Liver (tissue), 9 donors: ENCODE measurements around the gene CD6. TPM values are rescaled to one million over a fixed set of nuclear protein-coding genes. Genes with fewer than 3 reads are reported as not detected.

Experiments used
- DNase-seq: peaks from one replicate; pipeline ENCODE4 v3.0.0-alpha.2; 2017; ENCODE audit warnings: low spot score
- H3K27ac ChIP-seq, 2 donors: one replicate each; pipeline ENCODE4 v1.7.0; 2013; ENCODE audit warnings: inconsistent platforms in 2 of 2, low read length in 2 of 2, control low read depth in 1 of 2, low read depth in 1 of 2, mild to moderate bottlenecking in 1 of 2
- H3K27me3 ChIP-seq, 4 donors: one replicate each; pipeline versions ENCODE4 v1.6.1 to v1.7.0; 2013; ENCODE audit warnings: low read length in 3 of 4, inconsistent platforms in 1 of 4, mild to moderate bottlenecking in 1 of 4, moderate library complexity in 1 of 4; ENCODE audit not compliant: control insufficient read depth in 4 of 4, insufficient read depth in 4 of 4
- H3K36me3 ChIP-seq, 4 donors: one replicate each; pipeline versions ENCODE4 v1.6.1 to v1.7.0; 2013; ENCODE audit warnings: low read length in 3 of 4, mild to moderate bottlenecking in 3 of 4, low read depth in 1 of 4, moderate library complexity in 1 of 4; ENCODE audit not compliant: control insufficient read depth in 4 of 4, insufficient read depth in 3 of 4
- H3K4me1 ChIP-seq, 4 donors: one replicate each; pipeline versions ENCODE4 v1.6.1 to v1.7.0; 2013; ENCODE audit warnings: low read length in 3 of 4, mild to moderate bottlenecking in 3 of 4, moderate library complexity in 1 of 4; ENCODE audit not compliant: control insufficient read depth in 4 of 4, insufficient read depth in 4 of 4
- H3K4me3 ChIP-seq, 3 donors: one replicate each; pipeline versions ENCODE4 v1.6.1 to v1.7.0; 2013; ENCODE audit warnings: low read length in 3 of 3, control low read depth in 1 of 3, low read depth in 1 of 3, mild to moderate bottlenecking in 1 of 3
- H3K9ac ChIP-seq, 2 donors: one replicate each; pipeline ENCODE4 v1.7.0; 2013; ENCODE audit warnings: low read length in 2 of 2, mild to moderate bottlenecking in 2 of 2, moderate library complexity in 2 of 2, control low read depth in 1 of 2, low read depth in 1 of 2
- H3K9me3 ChIP-seq, 4 donors: one replicate each; pipeline versions ENCODE4 v1.6.1 to v1.7.0; 2013; ENCODE audit warnings: low read length in 3 of 4; ENCODE audit not compliant: control insufficient read depth in 4 of 4
- FOXA2 ChIP-seq: IDR thresholded peaks from 2 replicates; pipeline ENCODE4 v1.6.1; 2016; ENCODE audit warnings: antibody characterized with exemption
- HNF4A ChIP-seq, 2 donors: conservative IDR thresholded peaks; 2 replicates each; pipeline ENCODE4 v1.6.1; 2016; ENCODE audit warnings: antibody characterized with exemption in 2 of 2, mild to moderate bottlenecking in 2 of 2
- HNF4G ChIP-seq: IDR thresholded peaks from 2 replicates; pipeline ENCODE4 v1.6.1; 2016; ENCODE audit warnings: antibody characterized with exemption
- JUND ChIP-seq, 2 donors: IDR thresholded peaks; 2 replicates each; pipeline ENCODE4 v1.6.1; 2016; ENCODE audit warnings: antibody characterized with exemption in 2 of 2
- NR2F2 ChIP-seq: IDR thresholded peaks from 2 replicates; pipeline ENCODE4 v1.6.1; 2016; ENCODE audit warnings: antibody characterized with exemption
- RAD21 ChIP-seq, 2 donors: IDR thresholded peaks; 2 replicates each; pipeline ENCODE4 v1.6.1; 2016; ENCODE audit warnings: antibody characterized with exemption in 2 of 2, mild to moderate bottlenecking in 2 of 2
- RXRA ChIP-seq, 2 donors: IDR thresholded peaks; 2 replicates each; pipeline ENCODE4 v1.6.1; 2017 to 2018; ENCODE audit warnings: antibody characterized with exemption in 2 of 2, mild to moderate bottlenecking in 1 of 2
- TAF1 ChIP-seq: conservative IDR thresholded peaks from 2 replicates; pipeline ENCODE4 v1.6.1; 2016; ENCODE audit warnings: antibody characterized with exemption, mild to moderate bottlenecking
- YY1 ChIP-seq: IDR thresholded peaks from 2 replicates; pipeline ENCODE4 v1.6.1; 2016; ENCODE audit warnings: antibody characterized with exemption, mild to moderate bottlenecking
- WGBS: extraction: QIAGEN DNeasy Blood & Tissue Kit; methylation state at CpG from one replicate; pipeline ENCODE4 v1.1.7; 2013; 5-methylcytosine and 5-hydroxymethylcytosine counted together
- polyA plus RNA-seq, 2 donors: library from polyadenylated mRNA; stranded (reverse) in 1 of 2; unstranded in 1 of 2; fragments of 200-250 nt in 1 of 2; fragments of >200 nt in 1 of 2; fragmentation: Nextera tagmentation in 1 of 2; extraction: Ambion mirVana in 1 of 2; gene quantifications; one replicate each; pipeline versions ENCODE4 v1.2.1 to v1.2.3, GENCODE V29; 2013 to 2015
- total RNA-seq, 2 donors: library from RNA; depleted of rRNA; stranded (reverse); fragments of >200 nt; gene quantifications; one replicate each; pipeline ENCODE4 v1.2.3, GENCODE V29; 2014
- TF ChIP-seq, protein P1 (sequence below): IDR thresholded peaks from 2 replicates; pipeline ENCODE4 v1.6.1; 2016; ENCODE audit warnings: antibody characterized with exemption
- TF ChIP-seq, protein P2 (sequence below): IDR thresholded peaks from 2 replicates; pipeline ENCODE4 v1.6.1; 2016; ENCODE audit warnings: antibody characterized with exemption, mild to moderate bottlenecking
- TF ChIP-seq, protein P3 (sequence below): IDR thresholded peaks from 2 replicates; pipeline ENCODE4 v1.6.1; 2016; ENCODE audit warnings: antibody characterized with exemption
- TF ChIP-seq, protein P4 (sequence below): IDR thresholded peaks from 2 replicates; pipeline ENCODE4 v1.6.1; 2016; ENCODE audit warnings: antibody characterized with exemption
- TF ChIP-seq, protein P5 (sequence below): fragments of 150-350 bp; IDR thresholded peaks from 2 replicates; pipeline ENCODE4 v1.5.1; 2017; ENCODE audit warnings: improper control_type of control experiment, low read depth, low read length; ENCODE audit not compliant: missing input control
- donor health status: healthy.
- donor health status: healthy.
- donor health status: healthy.
- donor health status: healthy.
- donor health status: healthy.

The CD6 gene
- total and polyA plus RNA-seq, 4 donors = 0.31 to 0.59 (median 0.45) TPM

DNA sequence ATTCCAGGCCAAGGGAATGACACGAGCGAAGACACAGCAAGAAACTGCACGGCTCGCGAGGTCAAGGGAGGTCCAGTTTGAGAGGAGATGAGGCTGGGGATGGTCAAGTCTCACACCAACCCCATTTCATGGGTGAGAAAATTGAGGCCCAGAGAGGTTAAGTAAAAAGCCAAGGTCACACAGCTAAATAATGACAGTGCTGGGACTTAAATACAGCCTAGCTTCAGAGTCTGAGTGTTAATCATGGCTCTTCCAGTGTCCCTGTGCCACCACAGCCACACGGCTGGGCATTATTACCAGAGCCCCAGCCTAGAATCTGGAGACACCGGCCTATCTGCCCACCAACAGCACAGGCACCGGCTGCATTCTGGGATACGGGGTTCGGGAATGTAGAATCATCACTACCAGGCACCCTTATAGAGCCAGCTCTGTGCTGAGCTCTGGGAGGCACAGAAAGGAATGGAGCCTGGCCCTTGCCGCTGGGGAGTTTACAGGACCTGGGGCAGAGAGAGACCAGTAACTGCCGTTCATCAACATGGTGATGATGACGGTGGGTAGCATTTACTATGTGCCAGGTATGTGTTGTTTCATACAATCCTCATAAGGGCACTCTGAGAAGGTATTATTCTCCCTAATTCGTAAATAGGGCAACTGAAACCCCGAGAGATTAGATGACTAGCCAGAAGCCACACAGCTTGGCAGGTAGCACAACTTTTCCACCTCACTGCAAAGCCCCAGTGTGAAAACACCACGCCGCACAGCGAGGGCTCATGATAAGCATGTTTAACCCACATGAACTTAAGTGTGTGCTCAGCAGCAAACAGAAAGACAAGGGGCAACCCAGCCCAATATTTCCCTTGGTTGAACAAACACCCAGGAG is 51.8 kb downstream of the CD6 start:
- no peak for TF ChIP-seq NR2F2
- no peak for TF ChIP-seq FOXA2
- TF ChIP-seq, protein P1, sequence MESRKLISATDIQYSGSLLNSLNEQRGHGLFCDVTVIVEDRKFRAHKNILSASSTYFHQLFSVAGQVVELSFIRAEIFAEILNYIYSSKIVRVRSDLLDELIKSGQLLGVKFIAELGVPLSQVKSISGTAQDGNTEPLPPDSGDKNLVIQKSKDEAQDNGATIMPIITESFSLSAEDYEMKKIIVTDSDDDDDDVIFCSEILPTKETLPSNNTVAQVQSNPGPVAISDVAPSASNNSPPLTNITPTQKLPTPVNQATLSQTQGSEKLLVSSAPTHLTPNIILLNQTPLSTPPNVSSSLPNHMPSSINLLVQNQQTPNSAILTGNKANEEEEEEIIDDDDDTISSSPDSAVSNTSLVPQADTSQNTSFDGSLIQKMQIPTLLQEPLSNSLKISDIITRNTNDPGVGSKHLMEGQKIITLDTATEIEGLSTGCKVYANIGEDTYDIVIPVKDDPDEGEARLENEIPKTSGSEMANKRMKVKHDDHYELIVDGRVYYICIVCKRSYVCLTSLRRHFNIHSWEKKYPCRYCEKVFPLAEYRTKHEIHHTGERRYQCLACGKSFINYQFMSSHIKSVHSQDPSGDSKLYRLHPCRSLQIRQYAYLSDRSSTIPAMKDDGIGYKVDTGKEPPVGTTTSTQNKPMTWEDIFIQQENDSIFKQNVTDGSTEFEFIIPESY = no peak
- TF ChIP-seq, protein P2, sequence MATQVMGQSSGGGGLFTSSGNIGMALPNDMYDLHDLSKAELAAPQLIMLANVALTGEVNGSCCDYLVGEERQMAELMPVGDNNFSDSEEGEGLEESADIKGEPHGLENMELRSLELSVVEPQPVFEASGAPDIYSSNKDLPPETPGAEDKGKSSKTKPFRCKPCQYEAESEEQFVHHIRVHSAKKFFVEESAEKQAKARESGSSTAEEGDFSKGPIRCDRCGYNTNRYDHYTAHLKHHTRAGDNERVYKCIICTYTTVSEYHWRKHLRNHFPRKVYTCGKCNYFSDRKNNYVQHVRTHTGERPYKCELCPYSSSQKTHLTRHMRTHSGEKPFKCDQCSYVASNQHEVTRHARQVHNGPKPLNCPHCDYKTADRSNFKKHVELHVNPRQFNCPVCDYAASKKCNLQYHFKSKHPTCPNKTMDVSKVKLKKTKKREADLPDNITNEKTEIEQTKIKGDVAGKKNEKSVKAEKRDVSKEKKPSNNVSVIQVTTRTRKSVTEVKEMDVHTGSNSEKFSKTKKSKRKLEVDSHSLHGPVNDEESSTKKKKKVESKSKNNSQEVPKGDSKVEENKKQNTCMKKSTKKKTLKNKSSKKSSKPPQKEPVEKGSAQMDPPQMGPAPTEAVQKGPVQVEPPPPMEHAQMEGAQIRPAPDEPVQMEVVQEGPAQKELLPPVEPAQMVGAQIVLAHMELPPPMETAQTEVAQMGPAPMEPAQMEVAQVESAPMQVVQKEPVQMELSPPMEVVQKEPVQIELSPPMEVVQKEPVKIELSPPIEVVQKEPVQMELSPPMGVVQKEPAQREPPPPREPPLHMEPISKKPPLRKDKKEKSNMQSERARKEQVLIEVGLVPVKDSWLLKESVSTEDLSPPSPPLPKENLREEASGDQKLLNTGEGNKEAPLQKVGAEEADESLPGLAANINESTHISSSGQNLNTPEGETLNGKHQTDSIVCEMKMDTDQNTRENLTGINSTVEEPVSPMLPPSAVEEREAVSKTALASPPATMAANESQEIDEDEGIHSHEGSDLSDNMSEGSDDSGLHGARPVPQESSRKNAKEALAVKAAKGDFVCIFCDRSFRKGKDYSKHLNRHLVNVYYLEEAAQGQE = no peak
- TF ChIP-seq YY1 = no peak
- TF ChIP-seq HNF4G = no peak
- TF ChIP-seq, protein P3, sequence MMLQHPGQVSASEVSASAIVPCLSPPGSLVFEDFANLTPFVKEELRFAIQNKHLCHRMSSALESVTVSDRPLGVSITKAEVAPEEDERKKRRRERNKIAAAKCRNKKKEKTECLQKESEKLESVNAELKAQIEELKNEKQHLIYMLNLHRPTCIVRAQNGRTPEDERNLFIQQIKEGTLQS = no peak
- TF ChIP-seq, protein P4, sequence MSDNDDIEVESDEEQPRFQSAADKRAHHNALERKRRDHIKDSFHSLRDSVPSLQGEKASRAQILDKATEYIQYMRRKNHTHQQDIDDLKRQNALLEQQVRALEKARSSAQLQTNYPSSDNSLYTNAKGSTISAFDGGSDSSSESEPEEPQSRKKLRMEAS = no peak
- TF ChIP-seq JUND (IDR thresholded peaks at IDR 0.05) = no peak
- 64% methylated on average over 18 of the region's 18 CpGs for WGBS

DNA sequence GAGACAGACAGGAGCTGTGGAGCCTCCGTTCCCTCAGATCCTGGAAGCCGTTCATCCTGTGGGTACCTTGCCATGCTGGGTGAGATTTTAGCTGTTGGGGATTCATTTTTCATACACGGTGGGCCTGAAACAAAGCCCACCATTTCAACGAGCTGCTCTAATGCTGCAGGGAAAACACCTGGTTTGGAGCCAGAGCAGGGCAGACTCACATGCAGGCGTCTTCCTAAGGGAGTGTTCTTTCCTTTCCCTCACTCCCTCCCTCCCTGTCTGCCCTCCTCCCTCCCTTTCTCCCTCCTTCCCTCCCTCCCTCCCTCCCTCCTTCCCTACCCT is 52.5 kb downstream of the CD6 start:
- DNase-seq = no peak
- Histone ChIP-seq H3K9me3 (peaks cover 0 to 3% (median 0%) of the 10 kb centered on the region in 4 donors), H3K4me3 (no peak overlapping the region), H3K36me3 (no peaks in the 10 kb centered on the region), H3K9ac (no peak overlapping the region), H3K27me3 (peaks cover 0 to 10% (median 0%) of the 10 kb centered on the region in 4 donors), H3K4me1 (no peaks in the 10 kb centered on the region), H3K27ac (no peak overlapping the region)
- no peak for TF ChIP-seq RAD21 (IDR thresholded peaks at IDR 0.05)
- TF ChIP-seq FOXA2 = no peak
- TF ChIP-seq HNF4A (conservative IDR thresholded peaks at IDR 0.05) = no peak
- no peak for TF ChIP-seq YY1
- TF ChIP-seq TAF1 = no peak
- no peak for TF ChIP-seq NR2F2
- TF ChIP-seq, protein P5, sequence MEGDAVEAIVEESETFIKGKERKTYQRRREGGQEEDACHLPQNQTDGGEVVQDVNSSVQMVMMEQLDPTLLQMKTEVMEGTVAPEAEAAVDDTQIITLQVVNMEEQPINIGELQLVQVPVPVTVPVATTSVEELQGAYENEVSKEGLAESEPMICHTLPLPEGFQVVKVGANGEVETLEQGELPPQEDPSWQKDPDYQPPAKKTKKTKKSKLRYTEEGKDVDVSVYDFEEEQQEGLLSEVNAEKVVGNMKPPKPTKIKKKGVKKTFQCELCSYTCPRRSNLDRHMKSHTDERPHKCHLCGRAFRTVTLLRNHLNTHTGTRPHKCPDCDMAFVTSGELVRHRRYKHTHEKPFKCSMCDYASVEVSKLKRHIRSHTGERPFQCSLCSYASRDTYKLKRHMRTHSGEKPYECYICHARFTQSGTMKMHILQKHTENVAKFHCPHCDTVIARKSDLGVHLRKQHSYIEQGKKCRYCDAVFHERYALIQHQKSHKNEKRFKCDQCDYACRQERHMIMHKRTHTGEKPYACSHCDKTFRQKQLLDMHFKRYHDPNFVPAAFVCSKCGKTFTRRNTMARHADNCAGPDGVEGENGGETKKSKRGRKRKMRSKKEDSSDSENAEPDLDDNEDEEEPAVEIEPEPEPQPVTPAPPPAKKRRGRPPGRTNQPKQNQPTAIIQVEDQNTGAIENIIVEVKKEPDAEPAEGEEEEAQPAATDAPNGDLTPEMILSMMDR = no peak
- TF ChIP-seq, protein P3 = no peak
- TF ChIP-seq RXRA (IDR thresholded peaks at IDR 0.05) = no peak
- TF ChIP-seq, protein P1 = no peak
- 22% methylated on average over 5 of the region's 5 CpGs for WGBS

More for the DNA sequence above, 51.8 kb downstream of the CD6 start:
- Histone ChIP-seq H3K9ac (no peak overlapping the region), H3K4me3 (no peak overlapping the region), H3K4me1 (no peaks in the 10 kb centered on the region), H3K9me3 (peaks cover 0 to 3% (median 0%) of the 10 kb centered on the region in 4 donors), H3K36me3 (no peaks in the 10 kb centered on the region), H3K27me3 (peaks cover 0 to 10% (median 0%) of the 10 kb centered on the region in 4 donors), H3K27ac (no peak overlapping the region)
- DNase-seq = no peak
